ENCODE results near the gene TRIM27.

TRIM27 gene

DNA sequence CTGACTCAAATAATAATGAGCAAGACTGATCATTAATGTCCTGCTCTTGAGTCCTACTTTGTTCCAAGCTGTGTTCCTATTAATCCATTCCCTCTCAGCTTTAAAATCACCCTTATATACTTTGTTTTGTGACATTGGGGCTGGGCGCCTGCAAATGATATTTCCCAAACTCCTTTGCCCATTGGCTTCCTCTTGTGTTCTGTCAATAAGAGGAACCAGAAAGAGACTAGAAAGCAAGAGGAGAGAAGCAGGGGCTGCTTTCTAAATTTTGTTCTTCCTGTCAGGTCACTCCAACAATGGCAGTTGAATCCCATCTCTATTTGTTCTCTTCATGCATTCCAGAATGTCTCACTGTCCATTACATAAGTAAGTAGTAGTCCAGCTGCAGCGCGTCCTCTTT is 21.6 kb upstream of the TRIM27 start:
- H3K27me3 ChIP-seq (ENCODE audit: insufficient read depth, poor library complexity, severe bottlenecking): no peaks in the 10 kb centered on the region
- ATAC-seq (ENCODE audit: low read depth) (no peak), DNase-seq (ENCODE audit: low spot score) (no peak)
- H3K4me3 ChIP-seq (ENCODE audit: severe bottlenecking): no peak overlapping the region
- no peaks in the 10 kb centered on the region for H3K36me3 ChIP-seq (ENCODE audit: low read depth)
- H3K27ac ChIP-seq (ENCODE audit: poor library complexity, severe bottlenecking): no peak overlapping the region
- TF ChIP-seq, protein P1, sequence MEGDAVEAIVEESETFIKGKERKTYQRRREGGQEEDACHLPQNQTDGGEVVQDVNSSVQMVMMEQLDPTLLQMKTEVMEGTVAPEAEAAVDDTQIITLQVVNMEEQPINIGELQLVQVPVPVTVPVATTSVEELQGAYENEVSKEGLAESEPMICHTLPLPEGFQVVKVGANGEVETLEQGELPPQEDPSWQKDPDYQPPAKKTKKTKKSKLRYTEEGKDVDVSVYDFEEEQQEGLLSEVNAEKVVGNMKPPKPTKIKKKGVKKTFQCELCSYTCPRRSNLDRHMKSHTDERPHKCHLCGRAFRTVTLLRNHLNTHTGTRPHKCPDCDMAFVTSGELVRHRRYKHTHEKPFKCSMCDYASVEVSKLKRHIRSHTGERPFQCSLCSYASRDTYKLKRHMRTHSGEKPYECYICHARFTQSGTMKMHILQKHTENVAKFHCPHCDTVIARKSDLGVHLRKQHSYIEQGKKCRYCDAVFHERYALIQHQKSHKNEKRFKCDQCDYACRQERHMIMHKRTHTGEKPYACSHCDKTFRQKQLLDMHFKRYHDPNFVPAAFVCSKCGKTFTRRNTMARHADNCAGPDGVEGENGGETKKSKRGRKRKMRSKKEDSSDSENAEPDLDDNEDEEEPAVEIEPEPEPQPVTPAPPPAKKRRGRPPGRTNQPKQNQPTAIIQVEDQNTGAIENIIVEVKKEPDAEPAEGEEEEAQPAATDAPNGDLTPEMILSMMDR (IDR thresholded peaks at IDR 0.05; ENCODE audit: poor library complexity, severe bottlenecking): no peak
- H3K9me3 ChIP-seq (ENCODE audit: severe bottlenecking): no peaks in the 10 kb centered on the region
- H3K4me1 ChIP-seq (ENCODE audit: insufficient read depth, poor library complexity, severe bottlenecking): peaks cover 20% of the 10 kb centered on the region

DNA sequence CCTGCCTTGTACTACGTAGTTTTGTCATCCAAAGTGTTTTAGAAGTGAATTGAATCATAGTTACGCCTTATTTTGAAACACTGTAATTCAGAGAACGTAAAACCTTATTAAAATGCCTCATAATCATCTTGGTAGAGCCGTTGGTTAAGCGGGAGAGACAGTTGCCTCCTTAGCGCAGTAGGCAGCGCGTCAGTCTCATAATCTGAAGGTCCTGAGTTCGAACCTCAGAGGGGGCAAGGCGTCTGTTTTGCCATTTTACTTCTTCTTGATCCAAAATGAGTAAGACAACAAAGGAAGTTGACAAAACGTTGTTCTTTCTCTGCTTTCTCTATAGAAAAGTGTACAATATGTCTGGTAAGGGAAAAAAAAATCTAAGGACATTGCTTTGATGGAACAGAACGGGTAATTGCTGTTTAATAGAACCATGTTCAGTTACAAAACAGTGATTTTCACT is 20.7 kb upstream of the TRIM27 start:
- H3K27me3 ChIP-seq (ENCODE audit: insufficient read depth, poor library complexity, severe bottlenecking): no peaks in the 10 kb centered on the region
- H3K9me3 ChIP-seq (ENCODE audit: severe bottlenecking): no peaks in the 10 kb centered on the region
- TF ChIP-seq, protein P1 (IDR thresholded peaks at IDR 0.05; ENCODE audit: poor library complexity, severe bottlenecking): no peak
- no peak for DNase-seq (ENCODE audit: low spot score)
- peak overlapping the region; percentile 39 for H3K4me3 ChIP-seq (ENCODE audit: severe bottlenecking)
- peak overlapping the region; percentile 52 for H3K27ac ChIP-seq (ENCODE audit: poor library complexity, severe bottlenecking)
- H3K4me1 ChIP-seq (ENCODE audit: insufficient read depth, poor library complexity, severe bottlenecking): peaks cover 20% of the 10 kb centered on the region
- ATAC-seq (ENCODE audit: low read depth): no peak
- no peaks in the 10 kb centered on the region for H3K36me3 ChIP-seq (ENCODE audit: low read depth)

DNA sequence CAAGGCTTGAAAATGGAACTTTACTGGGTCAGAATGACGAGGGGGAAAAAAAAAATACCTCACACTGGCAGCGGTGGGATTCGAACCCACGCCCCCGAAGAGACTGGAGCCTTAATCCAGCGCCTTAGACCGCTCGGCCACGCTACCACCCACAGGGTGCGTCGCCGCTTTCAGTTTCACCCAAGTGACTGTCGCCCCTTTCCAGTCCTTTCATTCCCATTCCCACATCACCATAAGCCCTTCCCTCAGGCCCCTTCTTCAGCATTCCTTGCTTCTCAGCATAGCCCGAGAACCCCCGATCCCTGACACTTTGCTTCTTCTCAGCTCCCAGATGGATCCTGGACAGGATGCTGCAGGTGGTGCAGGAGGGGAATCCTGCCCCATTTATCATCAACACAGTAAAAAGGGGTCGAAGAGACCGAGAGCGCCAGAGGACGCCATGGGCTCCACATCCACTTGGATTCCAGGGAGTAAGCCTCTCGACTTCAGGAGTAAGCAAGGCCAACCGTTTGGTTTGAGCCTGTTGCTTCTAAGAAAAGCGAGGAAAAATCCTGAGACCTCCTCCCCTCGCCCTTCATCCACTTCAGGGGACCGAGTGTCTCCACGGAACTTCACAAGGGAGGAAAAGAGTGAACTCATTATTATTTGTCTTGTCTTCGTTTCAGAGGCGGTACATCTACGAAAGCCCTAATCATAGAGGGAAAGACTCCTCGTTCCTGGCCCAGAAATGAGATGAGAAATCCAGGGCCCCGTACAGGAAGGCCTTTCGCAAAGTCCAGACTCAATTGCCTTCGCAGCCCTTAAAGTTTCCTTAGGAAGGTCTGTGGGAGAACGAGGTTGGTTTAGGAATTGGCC is 20.0 kb upstream of the TRIM27 start:
- H3K27ac ChIP-seq (ENCODE audit: poor library complexity, severe bottlenecking): peak overlapping the region; percentile 52
- TF ChIP-seq, protein P1 (IDR thresholded peaks at IDR 0.05; ENCODE audit: poor library complexity, severe bottlenecking): no peak
- ATAC-seq (ENCODE audit: low read depth): peak; percentile 8; the same call in 1 of the 3 replicates

DNA sequence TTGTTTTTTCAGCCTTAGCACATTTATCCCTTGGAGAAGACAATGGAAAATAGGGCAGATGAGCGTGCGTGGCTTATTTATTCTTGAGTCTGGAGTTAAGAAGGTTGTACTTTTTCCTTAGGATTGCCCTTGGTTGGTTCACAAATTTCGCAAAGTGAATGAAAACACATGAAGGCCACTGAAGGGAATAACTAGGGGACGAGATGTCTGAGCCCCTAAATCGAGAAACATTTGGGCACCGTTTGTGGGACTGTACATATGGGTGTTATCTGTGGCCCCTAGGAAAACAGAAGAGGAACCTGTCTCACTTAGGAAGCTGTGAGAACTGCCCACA is 19.4 kb upstream of the TRIM27 start:
- DNase-seq (ENCODE audit: low spot score) (no peak), ATAC-seq (ENCODE audit: low read depth) (no peak)
- Histone ChIP-seq H3K4me3 (ENCODE audit: severe bottlenecking) (peak overlapping the region; percentile 39), H3K36me3 (ENCODE audit: low read depth) (no peaks in the 10 kb centered on the region), H3K27me3 (ENCODE audit: insufficient read depth, poor library complexity, severe bottlenecking) (no peaks in the 10 kb centered on the region), H3K27ac (ENCODE audit: poor library complexity, severe bottlenecking) (no peak overlapping the region), H3K9me3 (ENCODE audit: severe bottlenecking) (no peaks in the 10 kb centered on the region), H3K4me1 (ENCODE audit: insufficient read depth, poor library complexity, severe bottlenecking) (peaks cover 15% of the 10 kb centered on the region)
- TF ChIP-seq, protein P1 (IDR thresholded peaks at IDR 0.05; ENCODE audit: poor library complexity, severe bottlenecking): no peak

More for the DNA sequence above, 20.0 kb upstream of the TRIM27 start:
- Histone ChIP-seq H3K4me1 (ENCODE audit: insufficient read depth, poor library complexity, severe bottlenecking) (peaks cover 20% of the 10 kb centered on the region), H3K4me3 (ENCODE audit: severe bottlenecking) (peak overlapping the region; percentile 39), H3K27me3 (ENCODE audit: insufficient read depth, poor library complexity, severe bottlenecking) (no peaks in the 10 kb centered on the region), H3K36me3 (ENCODE audit: low read depth) (no peaks in the 10 kb centered on the region), H3K9me3 (ENCODE audit: severe bottlenecking) (no peaks in the 10 kb centered on the region)
- DNase-seq (ENCODE audit: low spot score): no peak
